Gastrocnemius medialis (tissue), 4 donors: ENCODE data around the gene CHAF1B.

Experiments used
- POLR2A ChIP-seq, 2 donors: fragments of 450-650 bp; IDR thresholded peaks; one replicate each; pipeline ENCODE4 v1.6.1; 2017; ENCODE audit warnings: antibody characterized with exemption in 2 of 2, mild to moderate bottlenecking in 2 of 2, moderate library complexity in 2 of 2
- TF ChIP-seq, protein P1 (sequence below), 5 experiments: fragments of 450-650 bp in 3 of 5; fragments of 200-600 bp in 2 of 5; sonication (generic) in 2 of 5; IDR thresholded peaks in 4 of 5; conservative IDR thresholded peaks in 1 of 5; 1 replicate in 4 of 5; 2 replicates in 1 of 5; pipeline ENCODE4 v1.5.1; 2016 to 2019; ENCODE audit warnings: antibody characterized with exemption in 5 of 5, mild to moderate bottlenecking in 3 of 5, moderate library complexity in 3 of 5

DNA sequence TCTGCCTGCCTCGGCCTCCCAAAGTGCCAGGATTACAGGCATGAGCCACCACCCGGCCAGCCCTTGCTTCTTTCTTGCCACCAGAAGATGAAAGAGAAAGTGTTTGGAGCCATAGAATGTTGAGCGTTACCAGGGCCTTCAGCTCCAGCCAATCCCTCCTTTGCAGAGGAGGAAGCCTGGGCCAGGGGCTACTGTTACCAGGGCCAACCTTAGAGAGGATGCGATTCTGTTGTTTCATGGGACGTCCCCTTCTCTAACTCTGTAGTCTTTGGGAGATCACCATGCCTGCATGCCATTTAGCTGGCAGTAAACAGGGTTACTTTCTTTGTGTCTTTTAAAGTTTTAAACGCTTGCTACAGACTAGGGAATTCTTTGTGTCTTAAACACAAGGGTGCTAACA is 49.0 kb downstream of the CHAF1B start:
- TF ChIP-seq, protein P1, sequence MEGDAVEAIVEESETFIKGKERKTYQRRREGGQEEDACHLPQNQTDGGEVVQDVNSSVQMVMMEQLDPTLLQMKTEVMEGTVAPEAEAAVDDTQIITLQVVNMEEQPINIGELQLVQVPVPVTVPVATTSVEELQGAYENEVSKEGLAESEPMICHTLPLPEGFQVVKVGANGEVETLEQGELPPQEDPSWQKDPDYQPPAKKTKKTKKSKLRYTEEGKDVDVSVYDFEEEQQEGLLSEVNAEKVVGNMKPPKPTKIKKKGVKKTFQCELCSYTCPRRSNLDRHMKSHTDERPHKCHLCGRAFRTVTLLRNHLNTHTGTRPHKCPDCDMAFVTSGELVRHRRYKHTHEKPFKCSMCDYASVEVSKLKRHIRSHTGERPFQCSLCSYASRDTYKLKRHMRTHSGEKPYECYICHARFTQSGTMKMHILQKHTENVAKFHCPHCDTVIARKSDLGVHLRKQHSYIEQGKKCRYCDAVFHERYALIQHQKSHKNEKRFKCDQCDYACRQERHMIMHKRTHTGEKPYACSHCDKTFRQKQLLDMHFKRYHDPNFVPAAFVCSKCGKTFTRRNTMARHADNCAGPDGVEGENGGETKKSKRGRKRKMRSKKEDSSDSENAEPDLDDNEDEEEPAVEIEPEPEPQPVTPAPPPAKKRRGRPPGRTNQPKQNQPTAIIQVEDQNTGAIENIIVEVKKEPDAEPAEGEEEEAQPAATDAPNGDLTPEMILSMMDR (IDR thresholded peaks at IDR 0.05 in 4 of 5, conservative IDR thresholded peaks at IDR 0.05 in 1 of 5): no peak
- TF ChIP-seq POLR2A (IDR thresholded peaks at IDR 0.05): no peak
